C4-2B (cell line): ENCODE data around the gene SCO1.

Source experiments
- H3K27ac ChIP-seq: fragments of 450-650 bp; 2 replicates; pipeline ENCODE4 v1.5.1; 2017
- ZFX ChIP-seq: fragments of 450-650 bp; IDR thresholded peaks from 2 replicates; pipeline ENCODE4 v1.6.1; 2017
- TF ChIP-seq, protein P1 (sequence below): fragments of 450-650 bp; conservative IDR thresholded peaks from 2 replicates; pipeline ENCODE4 v1.5.1; 2017; ENCODE audit warnings: mild to moderate bottlenecking

SCO1 gene

DNA sequence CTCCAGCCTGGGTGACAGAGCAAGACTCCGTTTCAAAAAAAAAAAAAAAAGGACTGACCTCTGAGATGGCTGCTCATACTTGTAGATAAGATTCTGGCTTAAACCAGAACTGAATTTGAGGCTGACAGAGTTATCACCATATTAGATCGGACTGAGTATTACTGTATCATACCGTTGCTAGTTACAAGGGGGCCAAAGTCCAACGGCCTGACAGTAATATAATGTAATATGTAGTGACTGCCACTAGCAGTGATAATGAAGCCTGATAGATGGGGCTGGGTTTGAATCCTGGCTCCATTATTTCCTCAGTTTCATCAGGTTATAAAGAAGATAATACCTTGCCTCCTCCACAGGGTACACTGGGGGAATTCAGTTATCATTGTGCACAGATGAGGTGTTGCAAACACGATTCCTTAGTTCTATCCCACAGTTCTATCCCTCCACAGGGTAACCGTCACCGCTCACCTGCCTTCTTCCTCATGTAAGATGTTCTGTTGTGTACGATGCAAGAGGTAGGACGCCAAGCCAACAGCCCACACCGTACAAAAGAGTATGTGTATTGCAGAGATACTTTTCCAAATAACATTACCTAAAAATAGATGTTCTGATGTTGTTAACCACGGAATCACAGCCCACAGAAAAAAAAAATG is 27.3 kb upstream of the SCO1 start:
- no peak overlapping the region for H3K27ac ChIP-seq
- no peak for TF ChIP-seq ZFX
- TF ChIP-seq, protein P1, sequence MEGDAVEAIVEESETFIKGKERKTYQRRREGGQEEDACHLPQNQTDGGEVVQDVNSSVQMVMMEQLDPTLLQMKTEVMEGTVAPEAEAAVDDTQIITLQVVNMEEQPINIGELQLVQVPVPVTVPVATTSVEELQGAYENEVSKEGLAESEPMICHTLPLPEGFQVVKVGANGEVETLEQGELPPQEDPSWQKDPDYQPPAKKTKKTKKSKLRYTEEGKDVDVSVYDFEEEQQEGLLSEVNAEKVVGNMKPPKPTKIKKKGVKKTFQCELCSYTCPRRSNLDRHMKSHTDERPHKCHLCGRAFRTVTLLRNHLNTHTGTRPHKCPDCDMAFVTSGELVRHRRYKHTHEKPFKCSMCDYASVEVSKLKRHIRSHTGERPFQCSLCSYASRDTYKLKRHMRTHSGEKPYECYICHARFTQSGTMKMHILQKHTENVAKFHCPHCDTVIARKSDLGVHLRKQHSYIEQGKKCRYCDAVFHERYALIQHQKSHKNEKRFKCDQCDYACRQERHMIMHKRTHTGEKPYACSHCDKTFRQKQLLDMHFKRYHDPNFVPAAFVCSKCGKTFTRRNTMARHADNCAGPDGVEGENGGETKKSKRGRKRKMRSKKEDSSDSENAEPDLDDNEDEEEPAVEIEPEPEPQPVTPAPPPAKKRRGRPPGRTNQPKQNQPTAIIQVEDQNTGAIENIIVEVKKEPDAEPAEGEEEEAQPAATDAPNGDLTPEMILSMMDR: no peak

- H3K27ac ChIP-seq: no peak overlapping the region
- no peak for TF ChIP-seq ZFX
- TF ChIP-seq, protein P1: no peak
These were observed 21.2 kb upstream of the SCO1 start for GRCh38 chr17:10718547-10718946.

- H3K27ac ChIP-seq: no peak overlapping the region
- TF ChIP-seq ZFX: no peak
- TF ChIP-seq, protein P1: no peak
These were observed 18.9 kb upstream of the SCO1 start for GRCh38 chr17:10716218-10716617.

DNA sequence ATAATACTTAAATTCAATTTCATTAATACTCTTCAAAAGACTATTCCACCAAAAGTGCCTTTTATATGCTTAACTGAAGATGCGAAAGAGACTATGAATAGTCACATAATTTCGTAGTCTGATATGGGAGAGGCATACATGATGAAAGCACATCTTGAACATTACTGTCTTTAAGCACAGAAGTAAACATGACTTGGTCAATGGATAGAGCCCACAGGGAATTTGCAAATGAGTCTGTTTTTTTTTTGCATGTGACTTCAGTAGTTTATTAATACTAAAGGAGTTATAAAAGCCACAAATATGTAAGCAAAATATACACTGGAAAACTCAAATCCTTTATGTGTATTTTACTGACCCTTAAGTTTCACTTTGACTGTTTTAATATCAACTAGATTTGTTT is 16.0 kb upstream of the SCO1 start:
- no peak overlapping the region for H3K27ac ChIP-seq
- TF ChIP-seq ZFX: no peak
- TF ChIP-seq, protein P1: no peak

GRCh38 chr17:10705727-10706126 is 8.4 kb upstream of the SCO1 start:
- no peak overlapping the region for H3K27ac ChIP-seq

DNA sequence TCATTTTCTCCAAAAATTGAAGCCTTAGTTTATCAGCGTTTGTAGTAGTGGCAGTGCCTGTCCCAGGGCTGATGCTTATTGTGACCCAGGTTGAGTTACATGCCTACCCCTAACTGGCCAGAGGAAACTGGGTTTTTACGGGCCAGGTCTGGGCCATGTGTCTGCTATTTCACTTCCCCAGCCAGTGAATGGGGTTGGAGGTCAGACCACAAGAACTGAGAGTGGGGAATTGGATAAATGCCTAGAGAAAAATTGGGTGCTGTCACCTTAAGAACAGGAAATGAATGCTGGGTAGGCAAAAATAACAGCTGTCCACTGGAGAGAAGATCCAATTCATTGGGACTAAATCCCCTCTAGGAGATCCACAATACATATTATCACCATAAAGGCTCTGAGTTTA is 5.2 kb upstream of the SCO1 start:
- H3K27ac ChIP-seq: no peak overlapping the region
- TF ChIP-seq ZFX: no peak
- TF ChIP-seq, protein P1: no peak

More at GRCh38 chr17:10705727-10706126, 8.4 kb upstream of the SCO1 start:
- TF ChIP-seq, protein P1: no peak
- TF ChIP-seq ZFX: no peak

- TF ChIP-seq, protein P1: no peak
- no peak for TF ChIP-seq ZFX
- no peak overlapping the region for H3K27ac ChIP-seq
These were observed 2.5 kb upstream of the SCO1 start for GRCh38 chr17:10699856-10700255.
